ENCODE measurements around the gene RLN2.
"Not testable (repeated sequence)": the region's sequence is repeated elsewhere in the genome, so short reads cannot be mapped to it uniquely, and the experiment has no call there.

Gene RLN2, protein sequence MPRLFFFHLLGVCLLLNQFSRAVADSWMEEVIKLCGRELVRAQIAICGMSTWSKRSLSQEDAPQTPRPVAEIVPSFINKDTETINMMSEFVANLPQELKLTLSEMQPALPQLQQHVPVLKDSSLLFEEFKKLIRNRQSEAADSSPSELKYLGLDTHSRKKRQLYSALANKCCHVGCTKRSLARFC
- 0 to 0.55 (median 0) reads per million in 17 experiments for total RNA-seq

GRCh38 chr9:5303840-5304795, at the start of gene RLN2:
RLN2 (minus strand) TSS chr9:5304716; CDS start chr9:5304580, 136 bp downstream.
- DNase-seq: not testable (repeated sequence)

- DNase-seq: no peak
Observed at GRCh38 chr9:5354184-5354583, 49.7 kb upstream of the RLN2 start.

GRCh38 chr9:5352637-5353248, 48.2 kb upstream of the RLN2 start:
- DNase-seq: no peak

GRCh38 chr9:5338992-5339981, 34.8 kb upstream of the RLN2 start, which contains the start of gene RLN1:
RLN1 (minus strand) TSS chr9:5339876; CDS start chr9:5339746, 130 bp downstream.
- not testable (repeated sequence) for DNase-seq

DNA sequence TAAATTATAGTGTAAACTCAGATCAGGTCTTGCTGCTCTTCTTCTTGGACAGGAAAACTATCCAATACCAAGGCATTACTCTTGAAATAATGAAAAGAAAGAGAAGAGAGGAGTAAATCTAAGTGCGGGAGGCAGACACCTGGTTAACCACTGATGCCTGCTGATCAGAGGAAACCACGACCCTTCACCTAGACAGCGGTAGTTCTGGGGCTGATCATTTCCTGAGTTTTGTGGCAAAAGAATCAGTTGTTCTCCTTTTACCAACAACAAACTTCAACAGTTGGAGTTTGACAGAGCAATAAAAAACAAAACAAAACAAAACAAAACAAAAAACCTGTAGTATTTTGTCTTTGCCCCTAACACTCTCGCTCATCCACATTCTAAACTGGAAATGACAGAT, 32.2 kb upstream of the RLN2 start:
- no peak for DNase-seq

- not testable (repeated sequence) for DNase-seq
Observed at GRCh38 chr9:5331276-5331675, 26.8 kb upstream of the RLN2 start.

- DNase-seq: no peak
Observed at GRCh38 chr9:5326893-5327548, 22.5 kb upstream of the RLN2 start.

GRCh38 chr9:5326187-5326586, 21.7 kb upstream of the RLN2 start:
- DNase-seq: no peak

GRCh38 chr9:5321601-5322000, 17.1 kb upstream of the RLN2 start:
- peak in 1 of 4 experiments; percentile 3 for DNase-seq

- no peak for DNase-seq
Observed at GRCh38 chr9:5321058-5321457, 16.5 kb upstream of the RLN2 start.

DNA sequence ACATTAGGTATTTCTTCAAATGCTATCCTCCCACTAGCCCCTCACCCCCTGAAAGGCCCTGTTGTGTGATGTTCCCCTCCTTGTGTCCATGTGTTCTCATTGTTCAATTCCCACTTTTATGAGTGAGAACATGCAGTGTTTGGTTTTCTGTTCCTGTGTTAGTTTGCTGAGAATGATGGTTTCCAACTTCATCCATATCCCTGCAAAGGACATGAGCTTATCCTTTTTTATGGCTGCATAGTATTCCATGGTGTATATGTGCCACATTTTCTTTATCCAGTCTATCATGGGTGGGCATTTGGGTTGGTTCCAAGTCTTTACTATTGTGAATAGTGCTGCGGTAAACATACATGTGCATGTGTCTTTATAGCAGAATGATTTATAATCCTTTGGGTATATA, 11.9 kb upstream of the RLN2 start:
- not testable (repeated sequence) for DNase-seq

DNA sequence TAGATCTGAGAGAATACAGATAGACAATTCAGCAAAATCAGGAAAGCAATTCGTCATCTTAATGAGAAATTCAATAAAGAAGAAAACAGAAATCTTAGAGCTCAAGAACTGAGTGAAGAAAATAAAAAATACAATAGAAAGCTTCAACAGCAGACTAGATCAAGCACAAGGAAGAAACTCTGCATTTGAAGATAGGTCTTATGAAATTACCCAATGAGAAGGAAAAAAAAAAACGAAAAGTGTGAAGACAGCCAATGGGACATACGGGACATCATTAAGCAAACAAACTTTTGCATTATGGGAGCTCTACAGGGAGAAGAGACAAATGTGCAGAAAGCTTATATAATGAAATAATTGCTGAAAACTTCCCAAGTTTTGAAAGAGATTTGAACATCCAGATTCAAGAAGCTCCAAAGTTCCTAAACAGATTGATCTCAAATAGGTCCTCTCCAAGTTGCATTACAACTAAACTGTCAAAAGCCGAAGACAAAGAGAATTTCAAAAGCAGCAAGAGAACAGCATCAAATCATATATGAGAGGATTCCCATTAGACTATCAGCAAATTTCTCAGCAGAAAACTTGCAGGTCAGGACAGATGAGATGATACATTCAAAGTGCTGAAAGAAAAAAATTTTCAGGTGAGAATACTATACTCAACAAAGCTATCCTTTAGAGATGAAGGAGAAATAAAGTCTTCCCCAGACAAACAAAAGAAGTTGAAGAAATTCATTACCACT, 10.8 kb upstream of the RLN2 start:
- no peak for DNase-seq

DNA sequence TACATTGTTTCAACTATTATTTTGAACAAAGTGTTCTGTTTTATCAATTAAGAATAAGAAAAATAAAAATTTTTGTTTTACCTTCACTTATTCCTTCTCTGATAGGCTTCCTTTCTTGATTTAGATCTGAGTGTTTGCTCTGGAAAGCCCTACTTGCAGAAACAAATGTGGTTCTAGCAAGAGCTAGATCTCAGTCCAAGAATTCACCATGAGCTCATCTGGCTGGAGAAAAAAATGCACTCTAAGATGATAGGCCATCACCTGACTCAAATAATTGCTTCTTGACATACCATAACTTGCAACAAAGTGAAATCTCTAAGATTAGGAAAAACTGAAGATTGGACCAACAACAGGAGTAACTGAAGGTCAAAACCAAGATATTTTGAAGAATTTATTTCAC, 6.3 kb upstream of the RLN2 start:
- DNase-seq: no peak

DNA sequence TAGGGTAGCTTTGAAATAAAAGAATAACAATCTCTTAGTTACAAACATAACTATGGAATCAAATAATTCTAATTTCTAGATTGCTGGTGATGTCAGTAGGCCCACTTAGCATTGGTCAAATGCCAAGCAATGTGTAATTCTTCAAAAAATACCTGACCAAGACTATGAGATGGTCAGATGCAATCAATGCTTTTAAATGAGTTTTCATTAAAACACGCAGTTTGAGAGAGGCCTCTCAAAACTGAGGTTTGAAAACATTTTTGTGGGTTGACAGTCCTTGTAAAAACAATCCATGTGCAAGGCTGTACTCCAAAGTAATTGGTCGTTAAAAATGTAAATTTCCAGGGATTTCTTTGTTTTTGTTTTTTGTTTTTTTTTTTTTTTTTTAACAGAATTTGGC, 1.2 kb upstream of the RLN2 start:
- no peak for DNase-seq

- no peak for DNase-seq
Observed at GRCh38 chr9:5301544-5301943, 3.0 kb downstream of the RLN2 start.

- no peak for DNase-seq
Observed at GRCh38 chr9:5292141-5292540, 12.4 kb downstream of the RLN2 start.

DNA sequence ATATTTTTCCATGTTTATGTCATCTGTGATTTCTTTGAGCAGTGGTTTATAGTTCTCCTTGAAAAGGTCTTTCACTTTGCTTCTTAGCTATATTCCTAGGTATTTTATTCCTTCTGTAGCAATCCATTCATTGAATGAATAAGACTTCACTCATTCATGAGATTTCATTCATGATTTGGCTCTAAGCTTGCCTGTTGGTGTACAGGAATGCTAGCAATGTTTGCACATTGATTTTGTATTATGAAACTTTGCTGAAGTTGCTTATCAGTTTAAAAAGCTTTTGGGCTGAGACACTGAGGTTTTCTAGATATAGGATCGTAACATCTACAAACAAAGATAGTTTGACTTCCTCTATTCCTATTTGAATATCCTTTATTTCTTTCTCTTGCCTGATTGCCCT, 15.9 kb downstream of the RLN2 start:
- DNase-seq: no peak

DNA sequence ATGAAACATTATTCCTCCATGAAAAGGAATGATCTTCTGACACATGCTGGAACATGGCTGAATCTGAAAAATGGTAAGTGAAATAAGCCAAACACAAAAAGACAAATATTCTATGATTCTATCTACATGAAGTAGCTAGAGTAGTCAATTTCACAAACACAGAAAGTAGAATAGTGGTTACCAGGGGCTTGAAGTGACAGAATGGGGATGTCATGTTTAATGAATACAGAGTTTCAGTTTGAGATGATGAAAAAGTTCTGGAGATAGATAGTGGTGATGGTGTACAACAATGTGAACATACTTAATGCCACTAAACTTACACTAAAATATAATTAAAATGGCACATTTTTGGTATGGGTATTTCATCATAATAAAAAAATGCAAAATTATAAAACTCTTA, 18.3 kb downstream of the RLN2 start:
- no peak for DNase-seq

- peak in 2 of 4 experiments; percentile 4 to 8 for DNase-seq
Observed at GRCh38 chr9:5278486-5278885, 26.0 kb downstream of the RLN2 start.

GRCh38 chr9:5274770-5275169, 29.7 kb downstream of the RLN2 start:
- no peak for DNase-seq

- no peak for DNase-seq
Observed at GRCh38 chr9:5269249-5269715, 35.2 kb downstream of the RLN2 start.
